CD4-positive, alpha-beta T cell treated with Interleukin-10 for 1 hour (primary cell): ENCODE results near the gene KRABD2.
"Not testable (repeated sequence)": the region's sequence is repeated elsewhere in the genome, so short reads cannot be mapped to it uniquely, and the experiment has no call there.

Experiments
- DNase-seq: peaks from one replicate; pipeline ENCODE4 v3.0.0-alpha.2; 2020

The KRABD2 gene

DNA sequence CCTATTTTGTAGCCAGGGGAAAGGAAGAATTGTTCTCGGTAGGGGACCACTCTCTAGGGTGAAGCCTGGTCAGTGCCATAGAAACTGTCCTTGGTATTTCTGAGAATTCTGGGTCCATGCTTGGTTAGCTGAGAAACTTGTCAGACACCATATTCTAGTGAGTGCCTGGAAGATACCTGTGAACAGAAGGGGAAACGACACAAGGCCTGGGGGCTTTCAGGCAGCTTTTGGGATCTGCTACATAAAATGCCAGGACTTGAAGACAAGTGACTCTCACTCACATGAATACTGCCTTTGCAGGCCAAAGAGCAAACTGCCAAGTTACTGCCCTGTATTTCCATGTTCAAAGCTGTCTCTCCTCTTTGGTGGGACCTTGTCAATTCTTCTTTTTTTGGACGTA lies 18.6 kb downstream of the KRABD2 start:
- no peak for DNase-seq

GRCh38 chr17:8354236-8354635 lies 22.3 kb downstream of the KRABD2 start:
- DNase-seq = no peak

DNA sequence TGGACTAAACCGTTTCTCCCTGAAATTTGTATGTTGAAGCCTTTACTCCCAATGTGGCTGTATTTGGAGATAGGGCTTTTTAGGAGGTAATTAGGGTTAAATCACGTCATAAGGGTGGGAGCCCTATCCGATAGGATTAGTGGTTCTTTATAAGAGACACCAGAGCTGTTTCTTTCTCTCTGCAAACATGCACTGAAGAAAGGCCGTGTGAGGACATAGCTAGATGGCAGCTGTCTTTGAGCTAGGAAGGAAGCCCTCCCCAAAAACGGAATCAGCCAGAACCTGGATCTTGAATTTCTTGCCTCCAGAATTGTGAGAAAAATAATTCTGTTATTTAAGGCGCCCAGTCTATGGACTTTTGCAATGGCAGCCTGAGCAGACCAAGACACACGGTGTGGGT lies 22.8 kb downstream of the KRABD2 start:
- no peak for DNase-seq

GRCh38 chr17:8350339-8350738 lies 26.2 kb downstream of the KRABD2 start:
- no peak for DNase-seq

DNA sequence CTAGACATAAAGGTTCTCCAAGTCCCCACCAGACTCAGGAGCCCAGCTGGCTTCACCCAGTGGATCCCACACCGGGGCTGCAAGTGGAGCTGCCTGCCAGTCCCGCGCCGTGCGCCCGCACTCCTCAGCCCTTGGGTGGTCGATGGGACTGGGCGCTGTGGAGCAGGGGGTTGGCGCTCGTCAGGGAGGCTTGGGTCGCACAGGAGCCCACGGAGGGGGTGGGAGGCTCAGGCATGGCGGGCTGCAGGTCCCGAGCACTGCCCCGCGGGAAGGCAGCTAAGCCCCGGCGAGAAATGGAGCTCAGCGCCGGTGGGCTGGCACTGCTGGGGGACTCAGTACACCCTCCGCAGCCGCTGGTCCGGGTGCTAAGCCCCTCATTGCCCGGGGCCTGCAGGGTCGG lies 29.5 kb downstream of the KRABD2 start:
- DNase-seq = not testable (repeated sequence)

- no peak for DNase-seq
Observed at GRCh38 chr17:8345951-8346665, 30.4 kb downstream of the KRABD2 start.

GRCh38 chr17:8345052-8345690 lies 31.3 kb downstream of the KRABD2 start:
- DNase-seq = no peak

DNA sequence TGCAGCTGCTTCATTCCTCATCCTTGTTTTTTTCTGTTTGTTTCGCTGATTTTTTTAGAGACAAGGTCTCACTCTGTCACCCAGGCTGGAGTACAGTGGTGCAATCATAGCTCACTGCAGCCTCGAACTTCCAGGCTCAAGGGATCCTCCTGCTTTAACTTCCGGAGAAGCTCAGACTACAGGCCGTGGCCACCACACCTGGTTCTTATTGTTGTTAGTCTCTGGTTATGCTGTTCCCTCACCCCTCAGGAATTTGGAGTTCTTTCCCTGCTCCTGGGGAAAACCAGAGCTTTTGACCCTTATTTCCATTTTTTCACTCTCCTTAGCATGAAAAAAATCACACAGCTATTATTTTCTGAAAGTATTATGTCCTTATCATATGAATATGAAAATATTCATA lies 35.0 kb downstream of the KRABD2 start:
- DNase-seq = no peak

GRCh38 chr17:8339540-8339939 lies 37.0 kb downstream of the KRABD2 start, which contains the start of gene ODF4:
ODF4 (plus strand) TSS chr17:8339840; CDS start chr17:8340052, 212 bp downstream.
- no peak for DNase-seq

- DNase-seq = no peak
Observed at GRCh38 chr17:8338753-8339140, 37.8 kb downstream of the KRABD2 start.

DNA sequence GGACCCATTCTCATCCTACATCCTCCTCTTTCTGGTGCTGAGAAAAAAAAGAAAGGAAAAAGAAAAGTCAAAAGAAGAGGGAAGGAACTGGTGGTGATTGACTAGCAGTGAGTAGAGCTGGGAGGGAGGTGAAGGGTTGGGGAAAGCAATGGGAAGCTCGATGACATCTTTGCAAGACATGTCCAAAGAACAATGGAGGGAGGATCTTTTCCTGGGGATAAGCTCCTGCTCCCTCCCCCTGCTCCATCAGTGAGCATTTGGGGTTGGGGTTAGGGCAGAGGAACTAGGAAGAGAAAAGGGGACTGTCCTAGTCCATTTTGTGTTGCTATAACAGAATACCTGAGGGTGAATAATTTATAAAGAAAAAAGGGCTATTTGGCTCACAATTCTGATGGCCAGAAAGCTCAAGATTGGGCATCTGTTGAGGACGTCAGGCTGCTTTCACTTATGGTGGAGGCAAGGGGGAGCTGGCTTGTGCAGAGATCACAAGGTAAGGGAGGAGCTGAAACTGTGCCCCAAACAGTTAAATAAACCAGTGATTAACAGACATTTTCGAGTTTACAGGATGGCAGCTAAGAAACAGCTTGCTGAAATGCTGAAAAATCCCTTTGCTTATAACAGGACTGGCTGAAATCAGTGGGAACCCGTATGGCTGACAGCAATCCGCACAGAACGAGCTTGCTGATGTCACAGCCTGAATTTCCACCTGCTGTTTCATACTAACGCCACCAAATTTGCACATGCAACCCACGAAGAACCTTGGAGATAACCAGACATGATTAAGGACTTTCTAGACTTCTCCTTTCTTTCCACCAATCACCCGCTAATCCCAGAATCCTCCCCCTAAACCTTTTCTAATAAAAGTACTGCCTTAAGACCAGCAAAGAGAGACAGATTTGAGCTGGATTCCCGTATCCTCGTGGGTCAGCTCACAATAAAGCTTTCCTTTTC lies 38.4 kb downstream of the KRABD2 start:
- DNase-seq = no peak

DNA sequence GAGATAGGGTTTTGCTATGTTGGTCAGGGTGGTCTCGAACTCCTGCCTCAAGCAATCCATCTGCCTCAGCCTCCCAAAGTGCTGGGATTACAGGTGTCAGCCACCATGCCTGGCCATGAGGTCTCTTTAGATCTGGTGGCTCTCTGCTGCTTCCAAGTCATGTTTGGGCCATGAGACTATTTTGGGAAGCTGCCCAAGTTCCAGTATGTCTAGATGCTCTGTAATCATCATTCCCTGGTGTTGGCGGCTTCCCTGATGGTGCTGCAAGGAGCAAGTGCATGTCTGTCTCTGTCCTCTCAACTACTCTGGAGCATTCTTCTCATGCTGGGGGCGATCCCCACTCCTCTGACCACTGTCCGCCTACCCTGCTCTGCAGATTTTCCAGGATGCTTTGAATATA lies 43.2 kb downstream of the KRABD2 start:
- DNase-seq = no peak

DNA sequence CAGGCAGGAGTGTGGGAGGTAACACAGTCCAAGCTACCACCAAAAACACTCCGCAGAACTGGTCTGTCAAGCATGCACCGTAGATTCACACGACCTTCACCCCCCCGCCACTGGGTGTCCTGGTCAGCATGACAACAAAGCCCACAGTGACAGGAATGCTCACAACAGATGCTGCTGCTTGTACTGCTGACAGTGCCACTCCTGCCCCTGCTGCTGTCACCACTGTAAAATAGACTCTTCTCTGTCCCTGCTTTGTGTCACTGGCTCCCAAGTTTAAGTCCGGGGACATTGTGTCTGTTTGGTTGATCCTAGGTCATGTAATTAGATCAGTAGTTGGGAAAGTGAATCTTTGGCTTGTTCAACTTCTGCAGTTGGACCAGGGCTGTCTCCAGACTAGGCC lies 43.8 kb downstream of the KRABD2 start:
- no peak for DNase-seq

- no peak for DNase-seq
Observed at GRCh38 chr17:8332128-8332527, 44.4 kb downstream of the KRABD2 start.

- no peak for DNase-seq
Observed at GRCh38 chr17:8327303-8327649, 49.2 kb downstream of the KRABD2 start.
